ENCODE results near the gene PPM1E. TPM values are rescaled to one million over a fixed set of nuclear protein-coding genes. Genes with fewer than 3 reads are reported as not detected.

The PPM1E gene
- total RNA-seq, 1 experiment from 2014 or later = 7.1 TPM

- Histone ChIP-seq H4K91ac (ENCODE audit: insufficient read length, low read depth, low read length) (no peak overlapping the region), H2BK120ac (ENCODE audit: low read depth, low read length, poor library complexity, severe bottlenecking) (no peak overlapping the region), H3K23me2 (ENCODE audit: insufficient read length, low read depth, low read length, poor library complexity, severe bottlenecking) (no peaks in the 10 kb centered on the region), H3K79me2 (ENCODE audit: insufficient read depth, low read length) (no peaks in the 10 kb centered on the region), H3T11ph (ENCODE audit: low read length) (no peak overlapping the region), H3K56ac (ENCODE audit: insufficient read length, low read depth, low read length) (no peak overlapping the region), H3K4me1 (ENCODE audit: insufficient read depth, low read length) (no peaks in the 10 kb centered on the region), H2BK20ac (ENCODE audit: low read depth, low read length, poor library complexity, severe bottlenecking) (no peak overlapping the region), H2BK5ac (ENCODE audit: insufficient read length, low read length) (no peak overlapping the region), H4K20me1 (ENCODE audit: control insufficient read depth, insufficient read depth, insufficient read length) (no peaks in the 10 kb centered on the region), H3K23ac (ENCODE audit: insufficient read length, low read depth, low read length) (no peak overlapping the region), H3K14ac (ENCODE audit: insufficient read depth, low read length) (no peak overlapping the region), H4K8ac (replicated peaks; ENCODE audit: insufficient read length, low read depth, low read length) (no peak overlapping the region), H2BK12ac (ENCODE audit: insufficient read length, low read depth, low read length) (no peak overlapping the region), H2AFZ (ENCODE audit: low read length) (no peak overlapping the region), H3K27ac (ENCODE audit: insufficient read length, low read depth, low read length) (no peak overlapping the region), H3K27me3 (ENCODE audit: insufficient read depth, low read length) (no peaks in the 10 kb centered on the region), H3K4me2 (ENCODE audit: insufficient read depth, insufficient read length, low read length) (no peak overlapping the region), H3K9me3 (ENCODE audit: control insufficient read depth, low read depth, low read length) (no peaks in the 10 kb centered on the region), H2BK15ac (ENCODE audit: low read depth, low read length) (no peak overlapping the region), H2AK5ac (ENCODE audit: insufficient read length, low read length) (no peak overlapping the region), H4K5ac (ENCODE audit: insufficient read length, low read depth, low read length) (no peak overlapping the region), H3K79me1 (ENCODE audit: insufficient read depth, low read depth, low read length, poor library complexity, severe bottlenecking) (no peaks in the 10 kb centered on the region), H3K18ac (ENCODE audit: insufficient read length, low read depth, low read length) (no peak overlapping the region), H3K9ac (ENCODE audit: extremely low read depth, insufficient read length, low read length) (no peak overlapping the region), H3K4ac (ENCODE audit: low read depth, low read length) (no peak overlapping the region)
- no peak overlapping the region for H3K4me3 Mint-ChIP-seq
- TF ChIP-seq, protein P1, sequence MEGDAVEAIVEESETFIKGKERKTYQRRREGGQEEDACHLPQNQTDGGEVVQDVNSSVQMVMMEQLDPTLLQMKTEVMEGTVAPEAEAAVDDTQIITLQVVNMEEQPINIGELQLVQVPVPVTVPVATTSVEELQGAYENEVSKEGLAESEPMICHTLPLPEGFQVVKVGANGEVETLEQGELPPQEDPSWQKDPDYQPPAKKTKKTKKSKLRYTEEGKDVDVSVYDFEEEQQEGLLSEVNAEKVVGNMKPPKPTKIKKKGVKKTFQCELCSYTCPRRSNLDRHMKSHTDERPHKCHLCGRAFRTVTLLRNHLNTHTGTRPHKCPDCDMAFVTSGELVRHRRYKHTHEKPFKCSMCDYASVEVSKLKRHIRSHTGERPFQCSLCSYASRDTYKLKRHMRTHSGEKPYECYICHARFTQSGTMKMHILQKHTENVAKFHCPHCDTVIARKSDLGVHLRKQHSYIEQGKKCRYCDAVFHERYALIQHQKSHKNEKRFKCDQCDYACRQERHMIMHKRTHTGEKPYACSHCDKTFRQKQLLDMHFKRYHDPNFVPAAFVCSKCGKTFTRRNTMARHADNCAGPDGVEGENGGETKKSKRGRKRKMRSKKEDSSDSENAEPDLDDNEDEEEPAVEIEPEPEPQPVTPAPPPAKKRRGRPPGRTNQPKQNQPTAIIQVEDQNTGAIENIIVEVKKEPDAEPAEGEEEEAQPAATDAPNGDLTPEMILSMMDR (conservative IDR thresholded peaks at IDR 0.05) = no peak
- H3K9me3 Mint-ChIP-seq = no peaks in the 10 kb centered on the region
- no peaks in the 10 kb centered on the region for H3K4me1 Mint-ChIP-seq
- no peaks in the 10 kb centered on the region for H3K27me3 Mint-ChIP-seq (ENCODE audit: low read depth)
- DNase-seq = no peak
- no peak overlapping the region for H3K27ac Mint-ChIP-seq
- H3K36me3 Mint-ChIP-seq (ENCODE audit: insufficient read depth in 1 of 3, low read depth in 3 of 3) = no peaks in the 10 kb centered on the region; a peak in 1 of 7 replicates
Observed at GRCh38 chr17:58813712-58814111, 58.1 kb downstream of the PPM1E start.

Data from H9 (cell line).